GM12874 (cell line): ENCODE measurements around the gene CCNK.

Source experiments
- TF ChIP-seq, protein P1 (sequence below): IDR thresholded peaks from 2 replicates; pipeline ENCODE4 v1.5.1; 2011; ENCODE audit warnings: low read depth, mild to moderate bottlenecking, control low read depth, low read length, moderate library complexity; ENCODE audit not compliant: insufficient read depth

The CCNK gene

DNA sequence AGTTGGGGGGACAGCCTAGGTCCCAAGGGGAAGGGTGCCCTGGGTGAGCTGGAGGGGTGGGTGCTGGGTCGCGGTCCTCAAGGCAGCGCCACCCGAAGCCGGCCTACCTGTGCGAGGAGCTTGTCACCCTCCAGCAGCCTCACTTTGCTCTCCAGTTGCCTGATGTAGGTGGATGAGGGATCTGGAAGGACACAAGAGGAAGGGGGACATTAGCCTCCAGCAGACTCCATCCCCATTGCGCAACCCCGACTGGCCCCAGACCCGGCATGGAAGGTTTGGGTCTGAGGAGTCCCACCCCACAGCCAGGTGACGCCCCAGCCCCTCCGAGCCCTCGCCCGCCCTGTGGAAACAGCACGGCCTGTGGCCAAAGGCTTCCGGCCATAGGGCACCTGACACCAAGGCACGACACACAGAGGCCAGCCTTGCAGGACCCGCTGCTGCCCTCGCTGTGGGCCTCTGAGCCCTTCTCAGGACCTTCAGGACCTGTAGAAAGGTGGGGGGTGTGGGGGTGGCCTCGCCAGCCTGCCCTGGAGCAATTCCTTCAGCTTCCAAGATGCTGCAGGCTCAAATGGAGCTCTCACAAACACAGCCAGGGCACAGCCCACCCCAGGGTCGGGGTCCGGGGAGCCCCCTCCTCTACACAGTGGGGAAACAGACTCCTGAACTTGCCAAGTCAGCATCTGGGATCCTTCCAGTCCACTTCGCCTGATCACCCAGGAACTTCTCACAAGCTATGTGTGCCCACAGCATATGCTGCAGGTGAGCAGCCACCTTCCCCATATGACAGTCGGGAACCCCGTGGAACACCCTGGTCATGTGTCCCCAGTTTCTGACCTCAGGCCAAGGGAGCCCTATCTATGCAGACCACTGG, 54.9 kb downstream of the CCNK start:
- TF ChIP-seq, protein P1, sequence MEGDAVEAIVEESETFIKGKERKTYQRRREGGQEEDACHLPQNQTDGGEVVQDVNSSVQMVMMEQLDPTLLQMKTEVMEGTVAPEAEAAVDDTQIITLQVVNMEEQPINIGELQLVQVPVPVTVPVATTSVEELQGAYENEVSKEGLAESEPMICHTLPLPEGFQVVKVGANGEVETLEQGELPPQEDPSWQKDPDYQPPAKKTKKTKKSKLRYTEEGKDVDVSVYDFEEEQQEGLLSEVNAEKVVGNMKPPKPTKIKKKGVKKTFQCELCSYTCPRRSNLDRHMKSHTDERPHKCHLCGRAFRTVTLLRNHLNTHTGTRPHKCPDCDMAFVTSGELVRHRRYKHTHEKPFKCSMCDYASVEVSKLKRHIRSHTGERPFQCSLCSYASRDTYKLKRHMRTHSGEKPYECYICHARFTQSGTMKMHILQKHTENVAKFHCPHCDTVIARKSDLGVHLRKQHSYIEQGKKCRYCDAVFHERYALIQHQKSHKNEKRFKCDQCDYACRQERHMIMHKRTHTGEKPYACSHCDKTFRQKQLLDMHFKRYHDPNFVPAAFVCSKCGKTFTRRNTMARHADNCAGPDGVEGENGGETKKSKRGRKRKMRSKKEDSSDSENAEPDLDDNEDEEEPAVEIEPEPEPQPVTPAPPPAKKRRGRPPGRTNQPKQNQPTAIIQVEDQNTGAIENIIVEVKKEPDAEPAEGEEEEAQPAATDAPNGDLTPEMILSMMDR, result no peak

DNA sequence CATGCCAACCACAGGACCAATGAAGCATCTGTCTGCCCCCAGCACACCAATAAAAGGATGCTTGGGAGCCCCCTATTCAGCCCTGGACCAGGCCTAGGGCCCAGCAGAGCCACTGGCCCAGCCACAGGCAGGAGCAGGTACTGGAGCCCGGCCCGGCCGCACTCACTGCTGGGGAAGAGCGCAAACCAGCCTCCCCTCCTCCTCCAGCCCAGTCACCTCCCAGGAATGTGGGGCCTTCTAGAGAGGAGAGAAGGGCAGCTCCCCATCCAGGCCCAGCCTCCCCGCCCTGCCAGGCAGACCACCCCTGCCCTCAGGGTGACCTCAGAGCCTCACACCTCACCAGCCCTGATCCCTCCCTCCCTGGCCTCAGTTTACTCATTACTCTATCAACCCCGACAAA, 56.2 kb downstream of the CCNK start:
- TF ChIP-seq, protein P1, result no peak

DNA sequence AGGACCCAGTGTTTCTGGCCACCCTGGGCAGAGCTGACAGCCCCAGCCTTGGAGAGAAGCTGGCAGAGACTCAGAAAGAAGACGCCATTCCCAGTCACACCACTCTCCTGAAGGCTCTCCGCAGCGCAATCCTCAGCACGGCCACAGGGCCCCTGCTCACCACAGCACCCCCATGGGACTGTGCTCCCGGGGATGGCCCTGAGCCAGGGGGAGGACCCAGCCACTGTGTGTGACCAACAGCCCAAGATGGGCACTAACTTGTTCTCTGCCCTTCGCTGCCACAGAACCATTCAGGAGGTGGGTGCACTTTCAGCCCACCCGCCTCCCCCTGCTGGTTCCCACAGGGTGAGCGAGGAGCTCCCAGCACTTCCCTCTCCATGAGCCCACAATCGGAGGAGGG, 57.1 kb downstream of the CCNK start:
- TF ChIP-seq, protein P1, result 0 out of 2 replicates have a peak, but pooled peaks have one; percentile 1

DNA sequence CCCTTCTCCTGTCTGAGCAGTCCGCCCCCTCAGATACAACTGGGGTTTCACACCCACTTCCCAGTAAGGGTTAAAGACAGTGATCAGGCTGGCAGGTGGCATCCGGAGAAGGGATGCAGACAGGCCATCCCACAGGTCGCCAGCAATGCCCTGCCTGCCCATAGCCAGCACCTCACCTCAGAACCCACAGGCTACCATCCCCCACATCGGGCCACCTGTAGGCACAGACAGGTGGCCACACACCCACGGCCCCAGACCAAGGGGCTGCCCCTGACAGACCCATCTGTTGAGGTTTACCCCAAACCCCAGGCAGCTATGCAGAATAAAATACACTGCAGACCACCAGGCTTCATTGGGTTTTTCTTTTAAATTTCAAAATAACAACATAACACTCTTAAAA, 57.5 kb downstream of the CCNK start:
- TF ChIP-seq, protein P1, result no peak

DNA sequence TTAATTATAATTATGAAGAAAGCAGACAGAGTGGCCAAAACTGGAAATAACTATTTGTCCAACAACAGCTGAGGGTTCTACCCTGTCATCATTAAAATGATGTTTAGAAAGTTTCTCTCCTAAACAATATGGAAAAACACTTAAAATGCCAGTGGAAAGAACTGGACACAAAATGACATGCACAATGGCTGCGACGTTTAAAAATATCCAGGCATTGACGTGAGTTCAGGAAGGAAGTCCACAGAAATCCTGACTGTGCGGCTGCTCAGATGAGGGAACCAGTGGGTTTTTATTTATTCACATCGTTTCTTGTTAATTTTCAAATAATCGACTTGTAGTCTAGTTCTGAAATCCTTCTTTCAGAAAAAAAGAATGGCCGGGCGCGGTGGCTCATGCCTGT, 58.3 kb downstream of the CCNK start:
- TF ChIP-seq, protein P1, result no peak

DNA sequence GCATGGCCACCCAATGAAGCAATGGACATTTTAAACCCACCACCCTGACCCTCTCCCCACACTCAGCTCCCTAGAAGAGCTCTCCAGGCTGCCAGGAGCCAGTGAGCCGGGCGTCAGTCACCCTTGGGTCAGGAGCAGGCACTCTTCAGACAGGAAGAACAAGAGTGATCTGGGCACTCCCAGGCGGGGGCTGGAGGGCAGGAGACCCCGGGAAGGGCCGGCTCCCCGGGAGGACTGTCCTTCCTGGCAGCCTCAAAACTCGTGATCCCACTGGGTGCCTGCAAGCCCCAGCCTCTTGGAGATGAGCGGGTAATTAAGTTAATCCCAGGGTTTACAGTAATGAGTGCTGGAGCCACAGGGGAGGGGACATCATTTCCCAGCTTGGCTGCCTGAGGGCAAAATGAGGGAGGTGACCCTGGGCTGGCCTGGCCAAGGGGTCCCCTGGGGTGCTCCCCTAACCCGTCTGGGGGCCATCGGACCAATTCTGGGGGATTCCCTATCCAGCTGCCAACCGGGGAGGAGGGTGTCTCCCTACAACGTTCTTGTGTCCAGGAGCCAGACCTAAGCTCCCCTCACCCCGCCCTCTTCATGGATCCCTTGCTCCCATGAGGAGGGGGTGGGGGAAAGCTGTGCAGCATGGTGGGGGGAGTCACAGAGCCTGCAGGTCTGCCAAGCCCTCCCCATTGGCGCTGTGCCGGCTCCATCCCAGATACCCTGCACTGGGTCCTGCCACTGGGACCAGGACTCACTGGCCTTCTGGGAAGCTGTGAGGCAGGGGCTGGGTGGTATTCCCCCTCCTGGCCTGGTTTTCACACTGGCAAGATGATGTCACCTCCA, 59.2 kb downstream of the CCNK start:
- TF ChIP-seq, protein P1, result no peak

DNA sequence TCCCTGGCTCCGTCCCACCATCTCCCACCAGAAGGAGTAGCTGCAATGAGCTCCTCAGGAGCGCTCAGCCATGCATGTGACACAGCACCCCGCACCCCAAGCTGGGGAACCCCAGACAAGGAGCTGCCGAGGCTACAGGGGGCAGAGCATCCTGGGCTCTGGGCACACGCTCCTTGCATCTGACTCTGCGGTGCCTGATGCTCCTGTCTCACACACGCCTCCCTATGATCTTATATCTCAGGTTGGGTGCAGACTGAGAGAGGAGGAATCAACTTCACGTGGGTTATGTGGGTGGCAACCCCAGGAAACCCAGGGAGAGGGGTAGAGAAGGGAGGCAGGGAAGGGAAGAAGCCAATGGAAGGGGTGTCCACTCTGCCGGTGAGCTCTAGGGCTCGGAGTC, 60.0 kb downstream of the CCNK start:
- TF ChIP-seq, protein P1, result no peak
